Activated CD8-positive, alpha-beta memory T cell treated with anti-CD3 and anti-CD28 coated beads for 1 hour (primary cell): ENCODE data around the gene PDE6H.

Source experiments
- DNase-seq, 2 donors: peaks; one replicate each; pipeline ENCODE4 v3.0.0-alpha.2; 2020; ENCODE audit warnings: low read depth in 1 of 2; ENCODE audit errors: extremely low read depth in 1 of 2

The PDE6H gene

DNA sequence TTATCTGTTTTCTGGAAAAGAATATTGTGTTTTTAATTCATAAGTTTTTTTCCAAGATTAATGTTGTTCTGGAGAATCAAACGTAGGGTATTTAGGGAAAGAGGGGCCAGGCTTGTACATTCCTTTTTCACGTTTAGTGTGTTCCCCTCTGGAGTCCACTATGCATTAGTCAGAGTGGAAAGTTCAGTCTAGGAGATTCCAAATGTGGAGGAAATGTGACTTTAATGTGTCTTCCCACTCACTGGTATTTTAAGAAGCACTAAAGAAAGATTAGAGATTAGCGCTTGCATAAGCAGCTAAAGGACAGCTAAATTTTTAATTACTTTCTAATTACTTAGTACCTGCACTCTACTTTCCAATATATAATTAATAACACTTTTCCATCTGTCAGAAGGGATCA is 4.4 kb upstream of the PDE6H start:
- DNase-seq = no peak

DNA sequence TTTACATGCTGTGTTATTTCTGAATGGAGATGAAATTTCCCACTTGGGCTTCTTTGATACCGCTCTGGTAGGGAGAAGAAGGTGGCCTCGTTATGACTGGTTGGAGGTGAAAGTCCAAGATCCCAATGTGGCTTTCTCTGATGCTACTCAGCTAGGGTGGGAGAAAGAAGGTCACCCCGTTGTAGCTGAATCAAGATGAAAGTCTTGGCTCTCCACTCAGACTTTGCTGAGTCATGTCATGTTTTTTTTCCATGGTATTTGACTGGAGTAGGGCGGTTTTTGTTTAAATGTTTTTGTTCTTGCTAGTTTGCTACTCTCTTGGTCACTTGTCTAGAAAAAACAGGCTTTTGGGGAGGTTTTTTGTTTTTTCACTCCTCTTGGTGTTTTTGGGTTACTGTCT is 2.4 kb upstream of the PDE6H start:
- no peak for DNase-seq

DNA sequence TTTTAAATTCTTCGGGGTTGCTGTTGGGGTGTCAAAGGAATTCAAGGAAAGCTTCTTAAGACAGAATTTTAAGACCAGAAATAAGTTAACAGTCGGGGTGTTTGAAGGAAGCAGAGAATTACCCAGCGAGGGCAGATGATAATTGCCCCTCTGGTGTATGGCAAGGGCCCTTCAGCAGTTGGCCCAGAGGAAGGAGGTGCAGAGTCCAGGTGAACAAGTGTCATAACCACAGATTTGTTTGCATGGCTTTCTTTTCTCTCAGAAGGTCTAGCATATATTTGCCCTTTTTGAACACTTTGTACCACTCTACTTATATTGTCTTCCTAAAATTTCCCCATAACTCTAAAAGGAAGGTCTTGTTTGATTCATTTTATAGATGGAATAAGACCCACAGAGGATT is 1.8 kb downstream of the PDE6H start:
- no peak for DNase-seq

DNA sequence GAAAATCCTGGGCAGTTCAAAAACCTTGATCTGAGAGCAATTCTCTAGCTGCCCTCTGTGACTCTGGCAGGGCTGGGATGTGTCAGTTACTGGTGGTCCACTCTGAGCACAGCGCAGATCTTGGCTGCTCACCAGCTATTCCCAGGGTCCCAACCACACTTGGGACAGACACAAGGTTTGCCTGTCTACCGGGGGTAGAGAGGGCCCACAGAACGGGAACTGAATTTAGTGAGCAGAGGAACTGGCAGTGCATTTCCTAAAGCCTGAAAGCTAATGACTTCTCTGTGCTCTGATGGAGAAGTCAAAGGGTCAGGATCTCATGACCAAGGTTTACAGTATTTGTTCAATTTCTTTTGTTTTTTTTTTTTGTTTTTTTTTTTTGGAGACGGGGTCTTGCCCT is 2.6 kb downstream of the PDE6H start:
- DNase-seq = no peak

DNA sequence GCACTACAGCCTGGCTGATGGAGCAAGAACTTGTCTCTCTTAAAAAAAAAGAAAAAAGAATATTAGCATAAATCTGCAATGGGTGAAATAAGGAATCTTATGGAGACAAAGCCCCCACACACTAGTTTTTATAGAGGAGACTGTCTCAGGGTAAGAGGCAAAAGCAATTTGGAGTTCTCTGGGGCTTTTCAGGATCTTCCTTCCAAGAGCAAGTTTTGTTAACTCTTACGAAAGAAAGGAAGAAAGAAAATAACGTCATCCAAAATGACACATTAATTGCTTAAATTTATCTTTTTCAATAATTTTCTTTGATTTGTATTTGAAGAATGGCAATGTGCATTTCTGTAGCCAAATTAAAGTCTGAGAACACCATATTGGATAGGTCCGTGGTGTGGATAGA is 3.8 kb downstream of the PDE6H start:
- DNase-seq = no peak

DNA sequence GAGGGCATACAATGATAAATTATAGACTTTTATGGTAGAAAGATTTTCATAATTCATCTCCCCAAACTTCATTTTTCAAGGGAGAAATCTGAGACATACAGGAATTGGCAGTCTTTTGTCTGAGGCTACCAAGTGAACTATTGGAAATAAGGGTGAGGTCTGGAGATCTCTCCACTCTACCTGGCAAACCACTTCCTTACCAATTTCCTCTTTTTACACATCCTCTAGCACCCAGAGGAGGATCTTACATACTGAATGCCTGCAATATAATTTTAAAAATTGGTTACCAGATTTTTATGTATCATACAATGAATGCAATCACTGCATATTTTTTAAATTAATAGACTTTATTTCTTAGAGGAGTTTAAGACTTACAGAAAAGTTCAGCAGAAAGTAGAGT is 6.6 kb downstream of the PDE6H start:
- DNase-seq = no peak

DNA sequence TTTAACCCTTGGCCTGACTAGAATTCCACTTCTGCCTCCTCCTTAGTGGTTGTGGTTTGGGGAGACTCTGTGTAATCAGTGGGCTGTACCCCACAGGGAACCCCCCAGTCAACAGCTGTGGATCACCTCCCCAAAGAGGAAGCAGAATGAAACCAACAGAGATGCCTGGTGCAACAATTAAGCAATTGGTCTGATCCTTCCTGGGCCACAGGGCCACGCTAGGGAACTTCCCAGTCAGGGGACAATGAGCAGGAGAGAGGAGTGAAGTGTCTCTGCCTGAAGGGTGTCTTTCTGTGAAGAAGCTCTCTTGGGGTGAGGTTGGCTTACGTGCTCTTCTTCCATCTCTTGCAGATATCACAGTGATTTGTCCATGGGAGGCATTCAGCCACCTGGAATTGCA is 8.2 kb downstream of the PDE6H start:
- DNase-seq = no peak

DNA sequence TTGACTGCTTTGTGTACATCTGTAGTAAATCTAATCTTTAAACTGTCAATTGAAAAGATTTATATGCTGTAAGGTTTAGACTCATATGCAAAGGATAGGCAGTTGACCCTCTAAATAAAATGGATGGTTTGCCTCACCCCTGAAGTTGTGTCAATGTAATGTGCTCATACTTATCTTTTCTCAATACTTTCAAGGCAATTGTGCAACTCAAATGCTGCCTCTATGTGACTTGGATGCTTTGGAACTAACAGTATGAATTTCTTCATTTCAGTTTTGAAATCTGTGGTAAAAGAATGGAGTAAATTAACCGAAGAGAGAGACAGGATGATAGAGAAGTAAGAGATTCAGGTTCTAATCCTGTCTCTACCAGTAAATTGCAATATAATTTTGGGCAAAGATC is 9.7 kb downstream of the PDE6H start:
- DNase-seq = no peak

DNA sequence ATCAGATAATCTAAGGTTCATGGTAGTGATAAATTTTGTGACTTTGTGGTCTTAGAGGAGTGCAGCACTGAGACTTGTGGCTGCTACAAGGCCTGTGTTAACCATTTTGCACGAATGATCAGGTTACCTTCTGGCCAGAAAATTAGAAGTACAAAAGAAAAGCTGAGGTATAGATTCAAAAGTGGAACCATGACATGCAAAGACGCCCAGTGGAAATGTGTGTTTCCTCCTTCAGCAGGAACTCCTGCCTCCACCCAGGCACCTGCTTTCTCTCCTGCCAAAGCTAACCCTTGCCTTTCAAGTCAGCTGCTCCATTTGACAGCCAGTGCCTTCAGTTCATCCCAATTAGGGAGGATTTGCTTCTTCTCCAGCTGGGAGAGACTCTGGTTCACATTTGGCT is 10.1 kb downstream of the PDE6H start:
- DNase-seq = no peak

DNA sequence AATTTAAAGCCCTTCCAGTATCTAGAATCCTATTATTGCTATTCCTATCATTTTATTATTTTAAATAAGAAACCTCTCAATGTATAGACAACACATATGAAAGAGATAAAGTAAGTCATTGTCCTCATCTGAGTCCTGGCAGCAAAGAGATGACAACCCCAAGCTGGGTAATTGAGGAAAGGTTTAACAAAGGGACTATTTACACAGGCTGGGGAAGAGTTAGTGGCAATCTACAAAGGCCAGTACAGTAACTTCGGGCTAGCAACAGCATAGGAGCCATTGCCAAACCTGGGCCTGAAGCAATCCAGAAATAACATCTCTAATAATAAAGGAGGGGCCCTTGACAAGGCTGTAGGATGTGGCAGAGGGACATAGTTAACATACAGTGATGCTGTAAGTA is 11.2 kb downstream of the PDE6H start:
- DNase-seq = no peak

DNA sequence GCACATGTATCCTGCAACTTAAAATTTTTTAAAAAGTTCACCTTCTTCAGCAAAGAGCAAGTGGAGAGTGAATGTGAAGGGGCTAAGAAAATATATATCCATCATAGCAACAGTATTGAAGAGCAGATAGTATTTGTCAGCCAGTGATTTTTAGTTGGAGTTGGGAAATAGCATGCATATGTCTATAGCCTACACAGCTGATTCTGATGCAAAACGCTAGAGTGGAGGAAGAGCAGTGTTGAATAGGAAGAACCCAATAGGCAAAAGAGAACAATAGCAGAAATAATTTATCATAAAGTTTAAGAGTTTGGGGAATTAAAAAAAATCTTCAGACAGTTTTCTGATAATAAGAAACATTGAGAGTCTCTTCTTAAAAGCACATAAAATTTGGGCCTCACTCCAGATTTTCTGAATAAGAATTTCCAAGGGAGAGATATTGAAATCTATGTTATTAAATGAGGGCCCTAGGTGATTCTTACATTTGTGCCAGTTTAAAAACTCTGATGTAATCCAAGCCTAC is 12.0 kb downstream of the PDE6H start:
- DNase-seq = no peak

DNA sequence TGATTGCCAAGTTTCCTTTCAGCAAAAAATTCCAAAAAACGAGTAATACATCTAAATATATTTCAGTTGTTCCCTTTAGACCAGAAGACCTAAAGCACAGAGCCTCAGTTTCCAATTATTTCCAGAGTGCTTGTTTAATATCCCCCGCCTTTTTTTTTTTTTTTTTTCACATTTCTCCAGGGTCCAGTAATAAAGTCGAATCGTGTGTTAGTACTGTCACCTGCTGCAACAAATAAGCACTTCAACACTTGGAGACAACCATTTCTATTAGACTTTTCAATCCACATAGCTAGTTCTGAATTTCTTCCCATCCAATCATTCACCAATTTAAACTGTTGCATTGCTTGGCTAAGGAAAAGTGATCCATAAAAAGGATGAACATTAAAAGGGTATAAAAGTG is 13.6 kb downstream of the PDE6H start:
- DNase-seq = no peak

DNA sequence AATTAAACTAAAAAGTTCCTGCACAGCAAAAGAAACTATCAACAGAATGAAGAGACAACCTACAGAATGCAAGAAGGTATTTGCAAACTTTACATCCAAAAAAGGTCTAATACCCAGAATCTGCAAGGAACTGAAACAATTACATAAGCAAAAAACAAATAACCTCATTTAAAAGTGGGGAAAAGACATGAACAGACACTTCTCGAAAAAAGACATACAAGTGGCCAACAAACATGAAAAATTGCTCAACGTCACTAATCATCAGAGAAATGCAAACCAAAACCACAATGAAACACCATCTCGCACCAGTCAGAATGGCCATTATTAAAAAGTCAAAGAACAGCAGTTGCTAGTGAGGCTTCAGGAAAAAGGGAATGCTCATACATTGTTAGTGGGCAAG is 15.2 kb downstream of the PDE6H start:
- DNase-seq = no peak

DNA sequence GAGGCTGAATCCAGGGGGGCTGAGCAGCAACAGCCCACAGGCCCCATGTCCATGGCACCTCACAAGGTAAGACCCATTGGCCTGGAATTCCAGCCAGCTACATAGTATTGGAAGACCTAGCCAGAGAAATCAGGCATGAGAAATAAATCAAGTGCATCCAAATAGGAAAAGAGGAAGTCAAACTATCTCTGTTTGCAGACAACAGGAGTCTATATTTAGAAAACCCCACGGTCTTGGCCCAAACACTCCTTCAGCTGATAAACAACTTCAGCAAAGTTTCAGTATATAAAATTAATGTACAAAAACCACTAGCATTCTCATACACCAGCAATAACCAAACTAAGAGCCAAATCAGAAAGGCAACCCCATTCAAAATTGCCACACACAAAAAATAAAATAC is 16.9 kb downstream of the PDE6H start:
- DNase-seq = no peak

DNA sequence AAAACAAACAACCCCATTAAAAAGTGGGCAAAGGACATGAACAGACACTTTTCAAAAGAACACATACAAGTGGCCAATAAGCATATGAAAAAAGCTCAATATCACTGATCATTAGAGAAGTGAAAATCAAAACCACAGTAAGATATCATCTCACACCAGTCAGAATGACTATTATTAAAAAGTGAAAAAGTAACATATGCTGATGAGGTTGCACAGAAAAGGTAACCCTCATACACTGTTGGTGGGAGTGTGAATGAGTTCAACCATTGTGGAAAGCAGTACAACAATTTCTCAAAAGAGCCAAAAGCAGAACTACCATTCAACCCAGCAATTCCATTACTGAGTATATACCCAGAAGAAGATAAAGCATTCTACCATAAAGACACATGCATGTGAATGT is 18.2 kb downstream of the PDE6H start:
- no peak for DNase-seq

DNA sequence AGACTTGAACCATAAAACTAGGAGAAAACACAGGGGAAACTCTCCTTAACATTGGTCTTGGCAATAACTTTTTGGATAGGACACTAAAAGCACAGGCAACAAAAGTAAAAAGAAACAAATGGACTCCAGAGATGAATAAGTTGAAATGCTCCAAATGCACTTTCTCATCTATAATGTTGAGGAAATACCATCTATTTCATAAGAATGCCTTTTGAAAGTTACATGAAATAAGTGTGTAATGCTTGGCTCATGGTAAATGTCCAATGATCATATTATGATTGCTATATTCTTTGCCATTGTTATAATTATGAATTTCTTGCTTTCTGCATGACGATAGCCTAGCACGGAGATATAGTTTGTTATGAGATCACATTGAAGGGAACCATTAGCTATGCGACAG is 19.8 kb downstream of the PDE6H start:
- DNase-seq = no peak

DNA sequence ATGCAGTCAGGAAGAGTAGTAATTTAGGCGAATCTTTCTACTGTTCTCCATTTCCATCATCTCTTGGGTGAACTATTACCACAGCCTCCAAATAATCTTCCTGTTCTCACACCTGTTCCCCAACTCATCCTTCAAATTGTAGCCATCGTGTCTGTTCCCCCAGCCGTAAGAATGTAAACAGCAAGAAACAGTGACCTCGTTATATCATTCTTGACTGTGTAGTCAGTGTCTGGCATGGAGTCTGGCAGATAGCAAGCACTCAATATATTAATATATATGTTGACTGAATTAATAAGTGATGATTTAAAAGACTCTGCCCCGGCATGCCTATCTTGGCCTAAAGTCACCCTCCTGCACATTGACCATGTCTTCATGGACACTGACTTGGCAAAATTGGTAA is 20.3 kb downstream of the PDE6H start:
- DNase-seq = no peak

DNA sequence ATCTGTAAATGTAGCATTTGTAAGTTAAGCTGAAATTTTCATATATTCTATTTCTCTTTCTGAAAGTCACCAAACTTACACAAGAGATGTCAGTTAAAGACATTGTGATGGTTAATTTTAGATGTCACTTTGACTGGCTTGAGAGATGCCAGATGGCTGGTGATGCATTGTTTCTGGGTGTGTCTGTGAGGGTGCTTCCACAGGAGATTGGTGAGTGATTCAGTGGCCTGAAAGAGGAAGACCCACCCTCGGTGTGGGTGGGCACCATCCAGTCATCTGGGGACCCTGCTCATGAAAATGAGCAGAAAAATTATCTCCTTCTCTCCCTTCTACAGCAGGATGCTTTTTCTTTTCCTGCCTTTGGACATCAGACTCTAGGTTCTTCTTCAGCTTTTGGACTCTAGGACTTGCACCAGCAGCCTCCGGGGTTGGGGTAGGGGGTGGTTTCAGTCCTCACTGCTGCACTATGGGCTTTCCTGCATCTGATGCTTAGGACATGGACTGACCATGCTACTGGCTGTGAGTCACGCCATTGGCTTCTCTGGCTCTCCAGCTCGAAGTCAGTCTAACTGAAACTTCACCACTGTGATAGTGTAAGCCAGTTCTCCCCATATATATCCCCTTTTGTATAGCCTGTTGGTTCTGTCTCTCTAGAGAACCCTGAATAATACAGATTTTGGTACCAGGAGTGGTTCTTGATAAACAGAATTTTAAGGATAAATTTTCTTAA is 20.9 kb downstream of the PDE6H start:
- DNase-seq = no peak

DNA sequence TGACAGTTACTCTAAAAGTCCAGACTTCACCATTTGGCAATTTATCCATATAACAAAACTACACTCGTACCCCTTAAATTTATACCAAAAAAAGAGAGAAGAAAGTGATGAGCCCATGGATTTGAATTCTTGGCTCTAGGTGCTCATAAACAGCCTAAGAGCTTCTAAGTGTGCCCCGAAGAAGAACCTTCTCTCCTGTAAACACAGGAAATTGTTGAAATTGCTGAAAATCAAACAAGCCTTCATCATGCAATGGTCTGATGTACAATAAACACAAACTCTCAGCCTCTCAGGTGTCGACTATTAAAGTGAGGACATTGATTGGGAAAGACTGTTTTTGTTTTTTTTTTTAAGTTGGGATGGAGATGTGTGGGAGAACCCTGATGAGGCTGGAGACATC is 21.8 kb downstream of the PDE6H start:
- no peak for DNase-seq

DNA sequence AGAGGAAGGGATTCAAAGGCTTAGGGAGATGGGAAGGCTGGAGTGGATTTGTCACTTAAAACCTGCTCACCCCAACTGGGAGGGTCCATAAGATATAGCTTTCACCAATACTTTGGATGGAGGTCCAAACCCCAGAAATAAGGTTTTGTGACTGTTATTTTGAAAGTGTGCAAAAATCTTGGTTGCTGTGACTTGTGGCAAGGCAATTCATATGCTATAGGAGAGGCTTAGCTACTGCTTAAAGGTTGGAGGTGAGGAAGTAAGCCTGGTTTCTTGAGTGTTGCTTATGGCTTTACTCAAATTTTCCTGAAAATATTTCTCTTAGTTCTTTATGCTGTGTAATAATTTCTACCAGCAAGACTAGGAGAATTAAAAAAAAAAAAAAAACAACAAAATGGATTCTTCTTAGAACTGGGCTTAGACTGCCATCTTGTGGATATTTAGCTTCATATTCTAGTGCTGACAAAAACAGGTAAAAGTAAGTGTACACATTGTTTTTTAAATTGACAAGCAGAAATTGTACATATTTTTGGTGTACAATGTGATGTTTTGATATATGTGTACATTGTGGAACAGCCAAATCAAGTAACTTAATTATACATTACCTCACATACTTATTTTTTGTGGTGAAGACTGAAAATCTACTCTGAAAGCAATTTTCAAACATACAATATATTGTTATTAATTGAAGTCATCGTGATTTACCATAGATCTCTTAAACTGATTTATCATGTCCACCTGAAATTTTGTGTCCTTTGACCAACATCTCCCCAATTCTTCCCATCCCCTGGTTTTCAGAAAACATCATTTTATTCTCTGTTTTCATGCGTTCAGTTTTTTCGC is 23.0 kb downstream of the PDE6H start:
- no peak for DNase-seq

DNA sequence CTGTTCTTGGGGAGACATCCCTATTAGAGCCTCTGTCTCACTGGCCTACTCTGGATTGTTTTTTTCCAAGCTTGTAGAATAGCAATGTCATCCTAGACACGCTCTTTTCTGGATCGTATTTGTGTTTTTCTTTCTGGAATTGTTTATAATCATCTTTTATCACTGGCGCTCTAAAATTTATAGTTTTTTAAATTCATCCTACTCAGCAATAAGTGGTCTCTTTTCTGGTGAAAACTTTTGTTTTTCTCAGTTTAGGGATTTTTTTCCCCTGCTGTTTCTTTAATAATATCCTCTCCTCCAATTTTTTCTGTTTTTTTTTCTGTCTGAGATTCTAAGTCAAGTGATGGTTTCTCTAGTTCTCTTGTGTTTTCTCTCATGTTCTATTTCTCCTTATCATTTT is 25.2 kb downstream of the PDE6H start:
- DNase-seq = no peak

DNA sequence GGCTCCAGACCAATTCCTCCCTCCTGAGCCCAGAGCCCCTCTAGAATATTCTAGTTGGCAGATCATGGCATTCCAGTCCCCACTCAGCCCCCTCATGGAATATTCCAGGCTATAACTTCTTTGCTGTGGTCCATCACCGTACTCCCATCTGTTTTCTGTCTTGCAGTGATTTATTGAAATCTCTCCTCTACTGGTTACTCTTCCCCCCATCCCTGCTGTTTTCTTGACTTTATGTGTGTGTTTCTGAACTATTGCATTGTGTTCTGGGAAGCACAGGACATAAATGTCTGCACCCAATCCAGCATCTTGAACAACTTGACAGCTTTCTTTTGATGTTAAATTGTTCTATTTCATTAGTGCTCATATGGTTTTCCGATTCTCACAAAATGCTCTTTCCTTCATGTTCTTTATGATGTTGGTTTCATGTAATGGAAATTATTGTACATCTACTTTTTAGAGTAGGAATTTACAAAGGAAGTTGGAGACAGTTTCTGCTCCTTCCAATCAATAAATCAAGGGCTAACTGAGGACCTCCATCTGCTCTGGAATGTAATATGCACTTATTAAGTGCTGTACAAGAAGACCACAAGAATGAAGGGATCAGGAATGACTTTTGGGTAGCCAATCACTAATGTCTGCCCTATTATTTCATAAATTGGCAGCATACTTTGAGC is 26.3 kb downstream of the PDE6H start:
- DNase-seq = no peak
